BLaER1 treated with 17β-estradiol and CSF1 and Interleukin-3, amounts not matched to agents 10 nM and 100 nM (cell line): ENCODE results near the gene RIMBP3C.
"Not testable (repeated sequence)": the region's sequence is repeated elsewhere in the genome, so short reads cannot be mapped to it uniquely, and the experiment has no call there.

Experiments used
- H3K27ac ChIP-seq, 11 experiments: shearing (Covaris generic); formaldehyde crosslinking; 2 replicates each; pipeline ENCODE4 v1.8.1; 2022
- H3K27me3 ChIP-seq, 11 experiments: shearing (Covaris generic); formaldehyde crosslinking; 2 replicates each; pipeline ENCODE4 v1.8.1; 2022
- H3K36me3 ChIP-seq, 11 experiments: shearing (Covaris generic); formaldehyde crosslinking; 2 replicates each; pipeline ENCODE4 v1.8.1; 2022
- H3K4me1 ChIP-seq, 10 experiments: shearing (Covaris generic); formaldehyde crosslinking; 2 replicates each; pipeline ENCODE4 v1.8.1; 2022
- H3K4me2 ChIP-seq, 11 experiments: shearing (Covaris generic); formaldehyde crosslinking; 2 replicates each; pipeline ENCODE4 v1.8.1; 2022
- H3K4me3 ChIP-seq, 10 experiments: shearing (Covaris generic); formaldehyde crosslinking; 2 replicates each; pipeline ENCODE4 v1.8.1; 2022
- H3K9ac ChIP-seq, 11 experiments: shearing (Covaris generic); formaldehyde crosslinking; 2 replicates each; pipeline ENCODE4 v1.8.1; 2022
- H3K9me3 ChIP-seq, 11 experiments: shearing (Covaris generic); formaldehyde crosslinking; replicated peaks in 1 of 11; 2 replicates each; pipeline ENCODE4 v1.8.1; 2022
- H4K20me1 ChIP-seq, 11 experiments: shearing (Covaris generic); formaldehyde crosslinking; 2 replicates each; pipeline ENCODE4 v1.8.1; 2022

The RIMBP3C gene

GRCh38 chr22:21526705-21527500, 24.4 kb downstream of the RIMBP3C start:
- not testable (repeated sequence) for H3K9me3 ChIP-seq, H3K27me3 ChIP-seq, H3K4me2 ChIP-seq, H3K4me1 ChIP-seq, H3K9ac ChIP-seq, H3K27ac ChIP-seq, H4K20me1 ChIP-seq, H3K4me3 ChIP-seq, H3K36me3 ChIP-seq

GRCh38 chr22:21516970-21517764, 34.1 kb downstream of the RIMBP3C start:
- H3K27me3 ChIP-seq, H3K9me3 ChIP-seq, H3K36me3 ChIP-seq, H3K9ac ChIP-seq, H4K20me1 ChIP-seq, H3K4me1 ChIP-seq, H3K4me2 ChIP-seq, H3K27ac ChIP-seq, H3K4me3 ChIP-seq: not testable (repeated sequence)

- not testable (repeated sequence) for H3K27me3 ChIP-seq, H4K20me1 ChIP-seq, H3K27ac ChIP-seq, H3K4me2 ChIP-seq, H3K9ac ChIP-seq, H3K36me3 ChIP-seq, H3K9me3 ChIP-seq, H3K4me3 ChIP-seq, H3K4me1 ChIP-seq
Measured at GRCh38 chr22:21516522-21516921, 34.7 kb downstream of the RIMBP3C start.

GRCh38 chr22:21515234-21515633, 36.0 kb downstream of the RIMBP3C start:
- H3K36me3 ChIP-seq, H3K9me3 ChIP-seq, H3K4me1 ChIP-seq, H3K27me3 ChIP-seq, H3K9ac ChIP-seq, H3K27ac ChIP-seq, H3K4me2 ChIP-seq, H3K4me3 ChIP-seq, H4K20me1 ChIP-seq: not testable (repeated sequence)

- not testable (repeated sequence) for H3K9me3 ChIP-seq, H3K36me3 ChIP-seq, H3K9ac ChIP-seq, H3K4me2 ChIP-seq, H3K27me3 ChIP-seq, H3K27ac ChIP-seq, H4K20me1 ChIP-seq, H3K4me1 ChIP-seq, H3K4me3 ChIP-seq
Measured at GRCh38 chr22:21514117-21514516, 37.1 kb downstream of the RIMBP3C start.

- H3K4me2 ChIP-seq = peak overlapping the region in 6 of 11 experiments; percentile 15 to 44 (median 28); a peak in 3 of 22 replicates
- H3K4me3 ChIP-seq, H3K27me3 ChIP-seq, H3K27ac ChIP-seq, H3K9me3 ChIP-seq, H3K36me3 ChIP-seq, H3K4me1 ChIP-seq, H4K20me1 ChIP-seq, H3K9ac ChIP-seq: not testable (repeated sequence)
Measured at GRCh38 chr22:21512022-21512421, 39.2 kb downstream of the RIMBP3C start.

GRCh38 chr22:21510397-21510796, 40.9 kb downstream of the RIMBP3C start:
- not testable (repeated sequence) for H3K9ac ChIP-seq, H3K27me3 ChIP-seq, H3K4me2 ChIP-seq, H3K4me1 ChIP-seq, H3K27ac ChIP-seq, H3K4me3 ChIP-seq, H3K9me3 ChIP-seq, H3K36me3 ChIP-seq, H4K20me1 ChIP-seq

GRCh38 chr22:21499623-21500506, 51.4 kb downstream of the RIMBP3C start:
- H3K4me3 ChIP-seq, H3K4me1 ChIP-seq, H3K9me3 ChIP-seq, H4K20me1 ChIP-seq, H3K27ac ChIP-seq, H3K27me3 ChIP-seq, H3K36me3 ChIP-seq, H3K9ac ChIP-seq, H3K4me2 ChIP-seq: not testable (repeated sequence)

GRCh38 chr22:21498489-21498888, 52.8 kb downstream of the RIMBP3C start:
- H3K9ac ChIP-seq, H3K36me3 ChIP-seq, H3K4me1 ChIP-seq, H4K20me1 ChIP-seq, H3K9me3 ChIP-seq, H3K4me2 ChIP-seq, H3K4me3 ChIP-seq, H3K27ac ChIP-seq, H3K27me3 ChIP-seq: not testable (repeated sequence)

GRCh38 chr22:21497984-21498383, 53.3 kb downstream of the RIMBP3C start:
- H3K4me3 ChIP-seq, H3K36me3 ChIP-seq, H3K9ac ChIP-seq, H3K4me1 ChIP-seq, H4K20me1 ChIP-seq, H3K9me3 ChIP-seq, H3K27me3 ChIP-seq, H3K27ac ChIP-seq, H3K4me2 ChIP-seq: not testable (repeated sequence)
